Immature natural killer cell (primary cell): ENCODE data around the gene ZNF354B. TPM values are rescaled to one million over a fixed set of nuclear protein-coding genes. Genes with fewer than 3 reads are reported as not detected.
"Not testable (repeated sequence)": the region's sequence is repeated elsewhere in the genome, so short reads cannot be mapped to it uniquely, and the experiment has no call there.

Source experiments
- DNase-seq, 3 donors: peaks; one replicate each; pipeline ENCODE4 v3.0.0; 2022; ENCODE audit warnings: mixed read lengths in 1 of 3
- H3K27ac Mint-ChIP-seq, 6 donors: one replicate each; pipeline ENCODE4 v1.8.0; 2020; ENCODE audit warnings: mixed read lengths in 6 of 6, mild to moderate bottlenecking in 5 of 6, inconsistent platforms in 4 of 6, moderate library complexity in 3 of 6
- H3K27me3 Mint-ChIP-seq, 3 donors: one replicate each; pipeline ENCODE4 v1.8.0; 2020 to 2021; ENCODE audit warnings: low read depth in 3 of 3, mild to moderate bottlenecking in 3 of 3, mixed read lengths in 3 of 3, moderate library complexity in 3 of 3, inconsistent platforms in 1 of 3
- H3K36me3 Mint-ChIP-seq, 3 donors: one replicate each; pipeline ENCODE4 v1.8.0; 2020; ENCODE audit warnings: mixed read lengths in 3 of 3, inconsistent platforms in 2 of 3, mild to moderate bottlenecking in 2 of 3
- H3K4me1 Mint-ChIP-seq, 2 donors: one replicate each; pipeline ENCODE4 v1.8.0; 2020; ENCODE audit warnings: inconsistent platforms in 2 of 2, mild to moderate bottlenecking in 2 of 2, mixed read lengths in 2 of 2, moderate library complexity in 1 of 2
- H3K4me3 Mint-ChIP-seq, 5 donors: one replicate each; pipeline ENCODE4 v1.8.0; 2020; ENCODE audit warnings: mild to moderate bottlenecking in 5 of 5, mixed read lengths in 5 of 5, inconsistent platforms in 3 of 5, moderate library complexity in 3 of 5
- H3K9me3 Mint-ChIP-seq, 6 donors: one replicate each; pipeline ENCODE4 v1.8.0; 2020; ENCODE audit warnings: mild to moderate bottlenecking in 6 of 6, mixed read lengths in 6 of 6, inconsistent platforms in 4 of 6, moderate library complexity in 3 of 6
- polyA plus RNA-seq, 3 donors: library from polyadenylated mRNA; unstranded; fragments of 300-500 nt; fragmentation: Illumina TruSeq; gene quantifications; one replicate each; pipeline ENCODE4 v1.2.3, GENCODE V29; 2021

The ZNF354B gene
- 1 to 10 TPM; 2.2 to 5.1 (median 2.7) TPM for polyA plus RNA-seq

- peak within 1 kb of the TSS; percentile 58 to 92 (median 86) for H3K27ac Mint-ChIP-seq
- H3K4me3 Mint-ChIP-seq = peak within 1 kb of the TSS; percentile 88 to 95 (median 93)
- peaks cover 27 to 33% of the 10 kb centered on the region in 2 donors for H3K4me1 Mint-ChIP-seq
- H3K27me3 Mint-ChIP-seq = peaks cover 0 to 5% (median 2%) of the 10 kb centered on the region in 3 donors
- DNase-seq = peak; percentile 77 to 79 (median 78)
- H3K36me3 Mint-ChIP-seq = peaks cover 3 to 7% (median 7%) of the 10 kb centered on the region in 3 donors
- no peaks in the 10 kb centered on the region for H3K9me3 Mint-ChIP-seq
Measured at GRCh38 chr5:178859625-178860521, at the start of gene ZNF354B. ZNF354B (plus strand) TSS chr5:178859953; CDS start chr5:178861048, 1,095 bp downstream.

- peaks cover 0 to 2% (median 0%) of the 10 kb centered on the region in 6 donors for H3K9me3 Mint-ChIP-seq
- no peak overlapping the region for H3K4me3 Mint-ChIP-seq
- peaks cover 1 to 12% (median 2%) of the 10 kb centered on the region in 3 donors for H3K27me3 Mint-ChIP-seq
- H3K36me3 Mint-ChIP-seq = no peaks in the 10 kb centered on the region
- DNase-seq = no peak
- H3K27ac Mint-ChIP-seq = no peak overlapping the region
- H3K4me1 Mint-ChIP-seq = no peaks in the 10 kb centered on the region
Measured at GRCh38 chr5:178817506-178817905, 42.2 kb upstream of the ZNF354B start.

- Mint-ChIP-seq H3K36me3 (no peaks in the 10 kb centered on the region), H3K27me3 (peaks cover 1 to 12% (median 2%) of the 10 kb centered on the region in 3 donors), H3K27ac (no peak overlapping the region), H3K9me3 (peaks cover 0 to 2% (median 0%) of the 10 kb centered on the region in 6 donors), H3K4me1 (no peaks in the 10 kb centered on the region), H3K4me3 (no peak overlapping the region)
- no peak for DNase-seq
Measured at GRCh38 chr5:178818094-178818493, 41.7 kb upstream of the ZNF354B start.

GRCh38 chr5:178820001-178820400 lies 39.8 kb upstream of the ZNF354B start:
- Mint-ChIP-seq H3K36me3 (no peaks in the 10 kb centered on the region), H3K4me3 (no peak overlapping the region), H3K27me3 (peaks cover 1 to 12% (median 2%) of the 10 kb centered on the region in 3 donors), H3K9me3 (peaks cover 0 to 2% (median 0%) of the 10 kb centered on the region in 6 donors), H3K27ac (no peak overlapping the region), H3K4me1 (no peaks in the 10 kb centered on the region)
- no peak for DNase-seq

GRCh38 chr5:178825444-178825843 lies 34.3 kb upstream of the ZNF354B start:
- no peak overlapping the region for H3K4me3 Mint-ChIP-seq
- H3K9me3 Mint-ChIP-seq = peaks cover 0 to 2% (median 0%) of the 10 kb centered on the region in 6 donors
- H3K27me3 Mint-ChIP-seq = peaks cover 2 to 15% (median 7%) of the 10 kb centered on the region in 3 donors
- no peaks in the 10 kb centered on the region for H3K4me1 Mint-ChIP-seq
- H3K36me3 Mint-ChIP-seq = no peaks in the 10 kb centered on the region
- no peak for DNase-seq
- H3K27ac Mint-ChIP-seq = no peak overlapping the region

- Mint-ChIP-seq H3K9me3 (peaks cover 0 to 2% (median 0%) of the 10 kb centered on the region in 6 donors), H3K4me1 (no peaks in the 10 kb centered on the region), H3K4me3 (no peak overlapping the region), H3K27me3 (peaks cover 4 to 14% (median 5%) of the 10 kb centered on the region in 3 donors), H3K27ac (no peak overlapping the region), H3K36me3 (no peaks in the 10 kb centered on the region)
- no peak for DNase-seq
Measured at GRCh38 chr5:178826216-178826615, 33.5 kb upstream of the ZNF354B start.

- H3K4me3 Mint-ChIP-seq = no peak overlapping the region
- H3K36me3 Mint-ChIP-seq = no peaks in the 10 kb centered on the region
- H3K4me1 Mint-ChIP-seq = no peaks in the 10 kb centered on the region
- no peak for DNase-seq
- H3K27me3 Mint-ChIP-seq = peaks cover 4 to 7% (median 5%) of the 10 kb centered on the region in 3 donors
- no peak overlapping the region for H3K27ac Mint-ChIP-seq
- no peaks in the 10 kb centered on the region for H3K9me3 Mint-ChIP-seq
Measured at GRCh38 chr5:178827636-178828035, 32.1 kb upstream of the ZNF354B start.

- Mint-ChIP-seq H3K27me3 (peaks cover 3 to 7% (median 4%) of the 10 kb centered on the region in 3 donors), H3K4me1 (no peaks in the 10 kb centered on the region), H3K36me3 (no peaks in the 10 kb centered on the region), H3K27ac (no peak overlapping the region), H3K9me3 (peaks cover 0 to 2% (median 0%) of the 10 kb centered on the region in 6 donors), H3K4me3 (no peak overlapping the region)
- DNase-seq = no peak
Measured at GRCh38 chr5:178831049-178831448, 28.7 kb upstream of the ZNF354B start.

- DNase-seq = no peak
- H3K4me3 Mint-ChIP-seq = no peak overlapping the region
- no peaks in the 10 kb centered on the region for H3K36me3 Mint-ChIP-seq
- no peak overlapping the region for H3K27ac Mint-ChIP-seq
- H3K9me3 Mint-ChIP-seq = peaks cover 0 to 2% (median 0%) of the 10 kb centered on the region in 6 donors
- peaks cover 2 to 5% (median 3%) of the 10 kb centered on the region in 3 donors for H3K27me3 Mint-ChIP-seq
- H3K4me1 Mint-ChIP-seq = no peaks in the 10 kb centered on the region
Measured at GRCh38 chr5:178832618-178833201, 27.0 kb upstream of the ZNF354B start.

- Mint-ChIP-seq H3K9me3 (peaks cover 0 to 2% (median 0%) of the 10 kb centered on the region in 6 donors), H3K4me3 (no peak overlapping the region), H3K36me3 (no peaks in the 10 kb centered on the region), H3K27me3 (peaks cover 0 to 2% (median 1%) of the 10 kb centered on the region in 3 donors), H3K4me1 (no peaks in the 10 kb centered on the region), H3K27ac (no peak overlapping the region)
- no peak for DNase-seq
Measured at GRCh38 chr5:178836628-178837027, 23.1 kb upstream of the ZNF354B start.

GRCh38 chr5:178838695-178839318 lies 20.9 kb upstream of the ZNF354B start:
- not testable (repeated sequence) for H3K4me1 Mint-ChIP-seq, H3K9me3 Mint-ChIP-seq, H3K27ac Mint-ChIP-seq, H3K4me3 Mint-ChIP-seq, H3K27me3 Mint-ChIP-seq, H3K36me3 Mint-ChIP-seq, DNase-seq

- H3K27me3 Mint-ChIP-seq = no peaks in the 10 kb centered on the region
Measured at GRCh38 chr5:178839319-178839704, 20.4 kb upstream of the ZNF354B start.

GRCh38 chr5:178840399-178840798 lies 19.4 kb upstream of the ZNF354B start:
- H3K4me3 Mint-ChIP-seq, H3K4me1 Mint-ChIP-seq, H3K27ac Mint-ChIP-seq, H3K9me3 Mint-ChIP-seq, DNase-seq, H3K36me3 Mint-ChIP-seq, H3K27me3 Mint-ChIP-seq: not testable (repeated sequence)

More at GRCh38 chr5:178839319-178839704, 20.4 kb upstream of the ZNF354B start:
- Mint-ChIP-seq H3K4me1 (no peaks in the 10 kb centered on the region), H3K27ac (peak overlapping the region in 1 of 6 donors; percentile 14), H3K4me3 (no peak overlapping the region), H3K9me3 (no peaks in the 10 kb centered on the region), H3K36me3 (no peaks in the 10 kb centered on the region)
- peak in 2 of 3 donors; percentile 8 to 23 for DNase-seq

- H3K27ac Mint-ChIP-seq = no peak overlapping the region
- no peaks in the 10 kb centered on the region for H3K9me3 Mint-ChIP-seq
- no peaks in the 10 kb centered on the region for H3K36me3 Mint-ChIP-seq
- peaks cover 0 to 12% (median 2%) of the 10 kb centered on the region in 3 donors for H3K27me3 Mint-ChIP-seq
- peaks cover 6 to 11% of the 10 kb centered on the region in 2 donors for H3K4me1 Mint-ChIP-seq
- no peak overlapping the region for H3K4me3 Mint-ChIP-seq
- no peak for DNase-seq
Measured at GRCh38 chr5:178849316-178849715, 10.4 kb upstream of the ZNF354B start.
